Endothelial cell of umbilical vein (primary cell): ENCODE data around the gene PRKCD. TPM values are rescaled to one million over a fixed set of nuclear protein-coding genes. Genes with fewer than 3 reads are reported as not detected.

ENCODE experiments used
- BruUV-seq: library from RNA; stranded (reverse); fragments of 400-500 nt; replicated peaks from 2 replicates; lab custom pipeline; 2021; lab: Mats Ljungman, UMichigan
- CTCF ChIA-PET: fragments of 300-600, 350-600 bp; sonication (Branson Sonifier 250); formaldehyde crosslinking; loops from one replicate; lab custom pipeline; 2021; ENCODE audit warnings: antibody characterized with exemption, inconsistent platforms; lab: Charles Lee
- POLR2A ChIA-PET: fragments of 300-600, 350-600 bp; sonication (Branson Sonifier 250); formaldehyde crosslinking; loops from one replicate; lab custom pipeline; 2021; ENCODE audit warnings: antibody characterized with exemption, inconsistent platforms; lab: Charles Lee
- DNase-seq: peaks from one replicate; pipeline ENCODE4 v3.0.0-alpha.2; 2011; ENCODE audit warnings: low read depth, low spot score
- FAIRE-seq: peaks from 2 replicates; lab custom pipeline; 2011; peaks lifted over from hg19 to GRCh38; lab: Jason Lieb, UNC
- H2AFZ ChIP-seq: 2 replicates; pipeline ENCODE4 v1.6.0; 2012; ENCODE audit warnings: low read depth, low read length, control low read depth, inconsistent platforms
- H3K27ac ChIP-seq: 2 replicates; pipeline ENCODE4 v1.5.1; 2011; ENCODE audit warnings: low read depth, mild to moderate bottlenecking, control low read depth, low read length, moderate library complexity; ENCODE audit not compliant: insufficient read depth
- H3K27me3 ChIP-seq, 2 experiments: 2 replicates each; pipeline versions ENCODE4 v1.6.0 to v1.6.1; 2011; ENCODE audit warnings: low read length in 2 of 2, mixed read lengths in 1 of 2; ENCODE audit not compliant: control insufficient read depth in 2 of 2, insufficient read depth in 2 of 2
- H3K36me3 ChIP-seq, 2 experiments: 2 replicates in 1 of 2; 3 replicates in 1 of 2; pipeline ENCODE4 v1.5.1; 2011; ENCODE audit warnings: low read length in 2 of 2, mild to moderate bottlenecking in 1 of 2, moderate library complexity in 1 of 2; ENCODE audit not compliant: control insufficient read depth in 2 of 2, insufficient read depth in 2 of 2; ENCODE audit errors: extremely low read depth in 1 of 2
- H3K4me1 ChIP-seq: 3 replicates; pipeline ENCODE4 v1.5.1; 2011; ENCODE audit warnings: mild to moderate bottlenecking, low read length; ENCODE audit not compliant: control insufficient read depth, insufficient read depth; ENCODE audit errors: extremely low read depth
- H3K4me2 ChIP-seq: 2 replicates; pipeline ENCODE4 v1.6.1; 2011; ENCODE audit warnings: low read length, control low read depth, mixed read lengths; ENCODE audit not compliant: insufficient read depth
- H3K4me3 ChIP-seq, 3 experiments: fragments of 200-600 bp in 1 of 3; sonication (generic), shearing (Covaris generic) in 1 of 3; replicated peaks in 1 of 3; 2 replicates each; pipeline ENCODE4 v1.5.1; 2011 to 2016; ENCODE audit warnings: control low read depth in 3 of 3, low read length in 3 of 3, mild to moderate bottlenecking in 2 of 3, inconsistent platforms in 1 of 3, low read depth in 1 of 3, moderate library complexity in 1 of 3; ENCODE audit not compliant: insufficient read depth in 1 of 3
- H3K79me2 ChIP-seq: 2 replicates; pipeline ENCODE4 v1.6.0; 2012; ENCODE audit warnings: low read length, inconsistent platforms; ENCODE audit not compliant: control insufficient read depth, insufficient read depth
- H3K9ac ChIP-seq: replicated peaks from 2 replicates; pipeline ENCODE3; 2011; ENCODE audit warnings: low read length, control low read depth; ENCODE audit not compliant: insufficient read depth; ENCODE audit errors: extremely low read depth
- H3K9me1 ChIP-seq: replicated peaks from 3 replicates; pipeline ENCODE4 v1.6.0; 2011; ENCODE audit warnings: mild to moderate bottlenecking, low read length; ENCODE audit not compliant: control insufficient read depth, insufficient read depth; ENCODE audit errors: extremely low read depth
- H3K9me3 ChIP-seq: replicated peaks from 2 replicates; pipeline ENCODE4 v1.5.1; 2012; ENCODE audit warnings: low read length, inconsistent platforms; ENCODE audit not compliant: control insufficient read depth, insufficient read depth
- H4K20me1 ChIP-seq: replicated peaks from 2 replicates; pipeline ENCODE3; 2011; ENCODE audit warnings: mild to moderate bottlenecking, low read length; ENCODE audit not compliant: control insufficient read depth, insufficient read depth; ENCODE audit errors: extremely low read depth
- EZH2 ChIP-seq: IDR thresholded peaks from 2 replicates; pipeline ENCODE4 v1.6.1; 2012; ENCODE audit warnings: borderline replicate concordance, low read depth, mild to moderate bottlenecking, moderate library complexity, low read length, inconsistent platforms; ENCODE audit not compliant: severe bottlenecking
- FOS ChIP-seq: IDR thresholded peaks from 2 replicates; pipeline ENCODE4 v1.6.1; 2011; ENCODE audit warnings: mild to moderate bottlenecking, low read length, moderate library complexity, borderline replicate concordance; ENCODE audit not compliant: insufficient read depth
- GATA2 ChIP-seq: IDR thresholded peaks from 2 replicates; pipeline ENCODE4 v1.7.0; 2011; ENCODE audit warnings: low read depth, mild to moderate bottlenecking, moderate library complexity, mixed read lengths, low read length; ENCODE audit not compliant: insufficient read length, insufficient read depth
- JUN ChIP-seq: IDR thresholded peaks from 2 replicates; pipeline ENCODE4 v1.6.1; 2011; ENCODE audit warnings: borderline replicate concordance, low read depth; ENCODE audit not compliant: insufficient read length, insufficient read depth
- MYC ChIP-seq: IDR thresholded peaks from one replicate; pipeline ENCODE4 v1.6.1; 2011; ENCODE audit warnings: mild to moderate bottlenecking, low read depth, low read length
- POLR2A ChIP-seq: IDR thresholded peaks from 2 replicates; pipeline ENCODE4 v1.6.1; 2012; ENCODE audit warnings: low read depth, mild to moderate bottlenecking, control low read depth, low read length
- POLR2AphosphoS5 ChIP-seq: IDR thresholded peaks from 2 replicates; pipeline ENCODE4 v1.6.1; 2012; ENCODE audit warnings: low read depth, mild to moderate bottlenecking, control low read depth, low read length, moderate library complexity; ENCODE audit not compliant: insufficient read depth
- dilution Hi-C: fragments of 300-500 bp; cut with MboI; formaldehyde crosslinking; loops from one replicate; pipeline ENCODE4 v1.15.0; 2019; ENCODE audit warnings: low sequenced_read_pairs; ENCODE audit not compliant: extremely low pct_ligation_motif_present
- intact Hi-C: fragments of 100-400 bp; cut with micrococcal nuclease; formaldehyde crosslinking; loops from one replicate; pipeline ENCODE4 v1.10.0; 2022
- polyA plus RNA-seq, 4 experiments: library from polyadenylated mRNA; depleted of rRNA in 3 of 4; stranded (reverse) in 3 of 4; unstranded in 1 of 4; fragments of >200 nt; gene quantifications; 2 replicates each; pipeline versions ENCODE4 v1.2.1 to v1.2.3, GENCODE V29; 2011 to 2012; ENCODE audit warnings: missing spikeins in 1 of 4
- total RNA-seq: library from RNA; stranded (reverse); gene quantifications from 2 replicates; pipeline ENCODE4 v1.2.3, GENCODE V29; 2021
- TF ChIP-seq, protein P1 (sequence below), 2 donors: IDR thresholded peaks; 1 replicate in 1 of 2; 2 replicates in 1 of 2; pipeline ENCODE4 v1.5.1; 2011; ENCODE audit warnings: low read length in 2 of 2, mild to moderate bottlenecking in 2 of 2, moderate library complexity in 2 of 2, control low read depth in 1 of 2, inconsistent platforms in 1 of 2, low read depth in 1 of 2; ENCODE audit not compliant: insufficient read depth in 1 of 2; ENCODE audit errors: extremely low read depth in 1 of 2
- TF ChIP-seq, protein P2 (sequence below): IDR thresholded peaks from 2 replicates; pipeline ENCODE4 v1.6.1; 2011; ENCODE audit not compliant: insufficient read depth, insufficient read length

Gene PRKCD
- total and polyA plus RNA-seq, 2 donors (not counting 3 experiments of a cell fraction or from before 2014, with no cell fraction given): 15.5 to 19.0 TPM

DNA sequence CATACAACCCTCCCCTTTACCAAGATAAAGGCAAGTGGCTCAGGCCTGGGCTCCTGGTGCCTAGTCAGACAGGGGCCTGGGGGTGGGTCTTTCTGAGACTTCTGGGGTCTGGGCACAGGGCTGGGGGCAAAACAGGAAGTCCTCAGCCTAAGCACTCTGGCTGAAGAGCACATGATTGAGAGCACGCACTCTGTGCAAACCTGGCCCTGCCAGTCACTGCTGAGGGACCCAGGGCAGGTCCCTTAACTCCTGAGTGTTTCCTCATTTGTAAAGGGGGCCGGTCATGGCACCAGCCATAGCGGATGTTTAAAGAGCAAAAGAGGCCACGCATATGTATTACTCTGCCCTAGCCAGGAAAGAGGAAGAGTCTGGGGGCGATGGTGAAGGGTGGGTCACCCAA lies 78.8 kb downstream of the PRKCD start:
- Histone ChIP-seq H3K4me2 (no peak overlapping the region), H3K9ac (no peak overlapping the region), H4K20me1 (peaks cover 2% of the 10 kb centered on the region), H2AFZ (no peak overlapping the region), H3K79me2 (peaks cover 71% of the 10 kb centered on the region), H3K36me3 (peaks cover 26 to 27% of the 10 kb centered on the region in 2 experiments), H3K27ac (no peak overlapping the region), H3K9me1 (no peaks in the 10 kb centered on the region), H3K4me1 (peaks cover 48% of the 10 kb centered on the region), H3K4me3 (no peak overlapping the region), H3K9me3 (no peaks in the 10 kb centered on the region), H3K27me3 (no peaks in the 10 kb centered on the region)
- FAIRE-seq: no peak
- no peak for DNase-seq
- ChIA-PET POLR2A (no interaction called here), CTCF (no interaction called here)
- intact Hi-C loops: no loop called here
- dilution Hi-C loops: no loop called here
- no TSS peak for BruUV-seq
- TF ChIP-seq FOS: no peak
- TF ChIP-seq POLR2AphosphoS5: no peak
- TF ChIP-seq, protein P1, sequence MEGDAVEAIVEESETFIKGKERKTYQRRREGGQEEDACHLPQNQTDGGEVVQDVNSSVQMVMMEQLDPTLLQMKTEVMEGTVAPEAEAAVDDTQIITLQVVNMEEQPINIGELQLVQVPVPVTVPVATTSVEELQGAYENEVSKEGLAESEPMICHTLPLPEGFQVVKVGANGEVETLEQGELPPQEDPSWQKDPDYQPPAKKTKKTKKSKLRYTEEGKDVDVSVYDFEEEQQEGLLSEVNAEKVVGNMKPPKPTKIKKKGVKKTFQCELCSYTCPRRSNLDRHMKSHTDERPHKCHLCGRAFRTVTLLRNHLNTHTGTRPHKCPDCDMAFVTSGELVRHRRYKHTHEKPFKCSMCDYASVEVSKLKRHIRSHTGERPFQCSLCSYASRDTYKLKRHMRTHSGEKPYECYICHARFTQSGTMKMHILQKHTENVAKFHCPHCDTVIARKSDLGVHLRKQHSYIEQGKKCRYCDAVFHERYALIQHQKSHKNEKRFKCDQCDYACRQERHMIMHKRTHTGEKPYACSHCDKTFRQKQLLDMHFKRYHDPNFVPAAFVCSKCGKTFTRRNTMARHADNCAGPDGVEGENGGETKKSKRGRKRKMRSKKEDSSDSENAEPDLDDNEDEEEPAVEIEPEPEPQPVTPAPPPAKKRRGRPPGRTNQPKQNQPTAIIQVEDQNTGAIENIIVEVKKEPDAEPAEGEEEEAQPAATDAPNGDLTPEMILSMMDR (IDR thresholded peaks at IDR 0.05; ENCODE audit: extremely low read depth in 1 of 2, insufficient read depth in 1 of 2, low read depth in 1 of 2, low read length in 2 of 2): no peak
- no peak for TF ChIP-seq MYC
- no peak for TF ChIP-seq POLR2A
- no peak for TF ChIP-seq GATA2
- no peak for TF ChIP-seq JUN
- no peak for TF ChIP-seq EZH2
- TF ChIP-seq, protein P2, sequence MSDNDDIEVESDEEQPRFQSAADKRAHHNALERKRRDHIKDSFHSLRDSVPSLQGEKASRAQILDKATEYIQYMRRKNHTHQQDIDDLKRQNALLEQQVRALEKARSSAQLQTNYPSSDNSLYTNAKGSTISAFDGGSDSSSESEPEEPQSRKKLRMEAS: no peak
